Testis (tissue), 3 donors: ENCODE data around the gene SERTM2. TPM values are rescaled to one million over a fixed set of nuclear protein-coding genes. Genes with fewer than 3 reads are reported as not detected.

Source experiments
- DNase-seq: peaks from one replicate; pipeline ENCODE4 v3.0.0-alpha.2; 2019
- H3K27ac ChIP-seq, 2 donors: fragments of 200-600 bp; sonication (generic); one replicate each; pipeline ENCODE4 v1.5.1; 2019
- H3K27me3 ChIP-seq: fragments of 200-600 bp; sonication (generic); one replicate; pipeline ENCODE4 v1.5.1; 2019
- H3K36me3 ChIP-seq: fragments of 200-600 bp; sonication (generic); one replicate; pipeline ENCODE4 v1.5.1; 2017; ENCODE audit warnings: low read depth; ENCODE audit errors: missing control alignments
- H3K4me1 ChIP-seq: fragments of 200-600 bp; sonication (generic); one replicate; pipeline ENCODE4 v1.5.1; 2019
- H3K4me3 ChIP-seq, 2 donors: fragments of 200-600 bp; sonication (generic); one replicate each; pipeline ENCODE4 v1.5.1; 2017 to 2019
- H3K9me3 ChIP-seq: fragments of 200-600 bp; sonication (generic); one replicate; pipeline ENCODE4 v1.5.1; 2017
- CTCF ChIP-seq, 3 experiments: fragments of 450-650 bp in 2 of 3; fragments of 200-600 bp in 1 of 3; sonication (generic) in 1 of 3; IDR thresholded peaks; one replicate each; pipeline ENCODE4 v1.5.1; 2016 to 2019; ENCODE audit warnings: antibody characterized with exemption in 3 of 3, mild to moderate bottlenecking in 2 of 3, moderate library complexity in 1 of 3
- POLR2A ChIP-seq: fragments of 450-650 bp; IDR thresholded peaks from one replicate; pipeline ENCODE4 v1.6.1; 2017; ENCODE audit warnings: antibody characterized with exemption, mild to moderate bottlenecking, moderate library complexity
- WGBS, 2 donors: methylation state at CpG; one replicate each; pipeline ENCODE4 v1.1.5; 2018; 5-methylcytosine and 5-hydroxymethylcytosine counted together
- intact Hi-C: fragments of 100-400 bp; cut with DNase I; formaldehyde crosslinking; loops from one replicate; pipeline ENCODE4 v1.15.1; 2023; ENCODE audit warnings: low total_unique reads
- polyA plus RNA-seq: library from polyadenylated mRNA; stranded (reverse); fragments of 350-450 nt; fragmentation: Illumina TruSeq; extraction: RNeasy Lipid Tissue Mini Kit (QIAGEN cat#74804); gene quantifications from one replicate; pipeline ENCODE4 v1.2.3, GENCODE V29; 2014; ENCODE audit warnings: low read depth, low replicate concordance; ENCODE audit not compliant: insufficient read depth
- total RNA-seq, 2 donors: library from RNA; depleted of rRNA; stranded (reverse); fragments of >200 nt; gene quantifications; one replicate each; pipeline ENCODE4 v1.2.3, GENCODE V29; 2016

The SERTM2 gene
- total and polyA plus RNA-seq, 3 donors from 2014 or later: 0.06 to 2.3 TPM; not detected in 1

- Histone ChIP-seq H3K9me3 (no peaks in the 10 kb centered on the region), H3K27me3 (no peaks in the 10 kb centered on the region), H3K36me3 (no peaks in the 10 kb centered on the region), H3K27ac (no peak overlapping the region), H3K4me3 (no peak overlapping the region), H3K4me1 (no peaks in the 10 kb centered on the region)
- no peak for DNase-seq
- no peak for TF ChIP-seq CTCF (IDR thresholded peaks at IDR 0.05)
- TF ChIP-seq POLR2A: no peak
- intact Hi-C loops: no loop called here
Measured at GRCh38 chrX:111515298-111515697, 3.9 kb downstream of the SERTM2 start.

- Histone ChIP-seq H3K4me1 (no peaks in the 10 kb centered on the region), H3K4me3 (no peak overlapping the region), H3K27ac (no peak overlapping the region), H3K9me3 (no peaks in the 10 kb centered on the region), H3K27me3 (no peaks in the 10 kb centered on the region), H3K36me3 (no peaks in the 10 kb centered on the region)
- intact Hi-C loops: no loop called here
- 89 to 92% methylated on average over 5 of the region's 5 CpGs for WGBS, 2 donors
- TF ChIP-seq CTCF (IDR thresholded peaks at IDR 0.05) (no peak), POLR2A (no peak)
- no peak for DNase-seq
Measured at GRCh38 chrX:111518667-111519066, 7.2 kb downstream of the SERTM2 start.

- Histone ChIP-seq H3K9me3 (no peaks in the 10 kb centered on the region), H3K36me3 (no peaks in the 10 kb centered on the region), H3K27me3 (no peaks in the 10 kb centered on the region), H3K4me1 (no peaks in the 10 kb centered on the region), H3K4me3 (no peak overlapping the region), H3K27ac (no peak overlapping the region)
- WGBS, 2 donors: 30 to 36% methylated on average over 2 of the region's 2 CpGs
- TF ChIP-seq POLR2A (no peak), CTCF (IDR thresholded peaks at IDR 0.05) (no peak)
- DNase-seq: no peak
- intact Hi-C loops: no loop called here
Measured at GRCh38 chrX:111519215-111519614, 7.8 kb downstream of the SERTM2 start.

GRCh38 chrX:111520506-111520905 lies 9.1 kb downstream of the SERTM2 start:
- TF ChIP-seq POLR2A (no peak), CTCF (IDR thresholded peaks at IDR 0.05) (no peak)
- Histone ChIP-seq H3K9me3 (no peaks in the 10 kb centered on the region), H3K36me3 (no peaks in the 10 kb centered on the region), H3K4me1 (no peaks in the 10 kb centered on the region), H3K27me3 (no peaks in the 10 kb centered on the region), H3K4me3 (no peak overlapping the region), H3K27ac (no peak overlapping the region)
- no peak for DNase-seq
- intact Hi-C loops: no loop called here

- 78 to 93% methylated on average over 1 of the region's 1 CpG for WGBS, 2 donors
- no peak for DNase-seq
Measured at GRCh38 chrX:111521169-111521568, 9.7 kb downstream of the SERTM2 start.

More at GRCh38 chrX:111521169-111521568, 9.7 kb downstream of the SERTM2 start:
- H3K9me3 ChIP-seq: no peaks in the 10 kb centered on the region
- intact Hi-C loops: no loop called here
- TF ChIP-seq POLR2A: no peak
- no peak for TF ChIP-seq CTCF (IDR thresholded peaks at IDR 0.05)
- no peaks in the 10 kb centered on the region for H3K36me3 ChIP-seq
- H3K27me3 ChIP-seq: no peaks in the 10 kb centered on the region
- no peak overlapping the region for H3K4me3 ChIP-seq
- no peak overlapping the region for H3K27ac ChIP-seq
- no peaks in the 10 kb centered on the region for H3K4me1 ChIP-seq
